HEK293 (cell line): ENCODE measurements around the gene INSYN1.

ENCODE experiments used
- CTCF ChIA-PET: fragments of 350-600 bp; formaldehyde crosslinking; extraction: SDS; loops from one replicate; lab custom pipeline; 2021; ENCODE audit warnings: antibody characterized with exemption; lab: Yijun Ruan, JAX
- POLR2A ChIA-PET: fragments of 300-600 bp; formaldehyde crosslinking; extraction: SDS; loops from one replicate; lab custom pipeline; 2020; ENCODE audit warnings: antibody characterized with exemption, inconsistent platforms; lab: Yijun Ruan, JAX
- H3K27ac ChIP-seq: fragments of 200-500 bp; sonication (Bioruptor generic); 2 replicates; pipeline ENCODE4 v1.5.1; 2014; ENCODE audit warnings: low read depth, low read length, control low read depth, inconsistent platforms; ENCODE audit errors: extremely low read depth
- H3K36me3 ChIP-seq, 2 experiments: fragments of 200-500 bp in 1 of 2; sonication (Bioruptor generic) in 1 of 2; 1 replicate in 1 of 2; 2 replicates in 1 of 2; pipeline ENCODE4 v1.5.1; 2014 to 2017; ENCODE audit warnings: inconsistent platforms in 2 of 2, low read length in 2 of 2; ENCODE audit not compliant: control insufficient read depth in 2 of 2, insufficient read depth in 1 of 2
- H3K4me1 ChIP-seq: fragments of 200-500 bp; sonication (Bioruptor generic); 2 replicates; pipeline ENCODE4 v1.5.1; 2014; ENCODE audit warnings: mild to moderate bottlenecking, low read length, inconsistent platforms; ENCODE audit not compliant: control insufficient read depth, insufficient read depth
- H3K4me3 ChIP-seq: 2 replicates; pipeline ENCODE4 v1.5.1; 2011; ENCODE audit warnings: low read depth, mild to moderate bottlenecking, control low read depth, low read length, moderate library complexity
- H3K9me3 ChIP-seq: fragments of 200-500 bp; sonication (Bioruptor generic); 2 replicates; pipeline ENCODE4 v1.5.1; 2014; ENCODE audit warnings: low read depth, low read length, inconsistent platforms; ENCODE audit not compliant: control insufficient read depth, insufficient read depth
- EGR2 ChIP-seq: fragments of 450-650 bp; formaldehyde crosslinking; IDR thresholded peaks from 2 replicates; pipeline ENCODE4 v1.5.1; 2016; ENCODE audit warnings: low read depth, missing biosample characterization, missing genetic modification characterization
- KLF16 ChIP-seq: fragments of 450-650 bp; formaldehyde crosslinking; IDR thresholded peaks from 2 replicates; pipeline ENCODE4 v1.5.1; 2017; ENCODE audit warnings: missing biosample characterization, missing genetic modification characterization
- YY1 ChIP-seq: fragments of 450-650 bp; formaldehyde crosslinking; IDR thresholded peaks from 2 replicates; pipeline ENCODE4 v1.5.1; 2018; ENCODE audit warnings: missing biosample characterization, missing genetic modification characterization
- ZBTB48 ChIP-seq: fragments of 450-650 bp; formaldehyde crosslinking; IDR thresholded peaks from 2 replicates; pipeline ENCODE4 v1.5.1; 2016; ENCODE audit warnings: missing biosample characterization, missing genetic modification characterization
- ZFP69B ChIP-seq: fragments of 450-650 bp; formaldehyde crosslinking; IDR thresholded peaks from 2 replicates; pipeline ENCODE4 v1.5.1; 2016; ENCODE audit warnings: missing biosample characterization, missing genetic modification characterization
- ZNF10 ChIP-seq: fragments of 450-650 bp; formaldehyde crosslinking; IDR thresholded peaks from 2 replicates; pipeline ENCODE4 v1.5.1; 2017; ENCODE audit warnings: missing biosample characterization, missing genetic modification characterization
- ZNF202 ChIP-seq: fragments of 450-650 bp; formaldehyde crosslinking; IDR thresholded peaks from 2 replicates; pipeline ENCODE4 v1.5.1; 2016; ENCODE audit warnings: missing biosample characterization, missing genetic modification characterization, borderline replicate concordance
- ZNF211 ChIP-seq: fragments of 450-650 bp; formaldehyde crosslinking; IDR thresholded peaks from 2 replicates; pipeline ENCODE4 v1.5.1; 2016; ENCODE audit warnings: low read depth, missing biosample characterization, missing genetic modification characterization
- ZNF214 ChIP-seq: fragments of 450-650 bp; formaldehyde crosslinking; IDR thresholded peaks from 2 replicates; pipeline ENCODE4 v1.5.1; 2017; ENCODE audit warnings: missing biosample characterization, mild to moderate bottlenecking, missing genetic modification characterization, borderline replicate concordance
- ZNF223 ChIP-seq: fragments of 450-650 bp; formaldehyde crosslinking; IDR thresholded peaks from 2 replicates; pipeline ENCODE4 v1.5.1; 2016; ENCODE audit warnings: missing biosample characterization, missing genetic modification characterization
- ZNF274 ChIP-seq, 2 experiments: fragments of 200-500 bp in 1 of 2; fragments of 450-650 bp in 1 of 2; sonication (Bioruptor generic) in 1 of 2; formaldehyde crosslinking in 1 of 2; IDR thresholded peaks; 2 replicates each; pipeline versions ENCODE4 v1.5.1 to v1.6.1; 2014 to 2016; ENCODE audit warnings: borderline replicate concordance in 1 of 2, inconsistent platforms in 1 of 2, low read length in 1 of 2, missing biosample characterization in 1 of 2, missing genetic modification characterization in 1 of 2
- ZNF341 ChIP-seq: fragments of 450-650 bp; formaldehyde crosslinking; IDR thresholded peaks from 2 replicates; pipeline ENCODE4; 2016; ENCODE audit warnings: low read depth, missing biosample characterization, missing genetic modification characterization
- ZNF433 ChIP-seq: fragments of 450-650 bp; formaldehyde crosslinking; IDR thresholded peaks from 2 replicates; pipeline ENCODE4 v1.5.1; 2016; ENCODE audit warnings: missing biosample characterization, missing genetic modification characterization, low read depth
- ZNF521 ChIP-seq: fragments of 450-650 bp; formaldehyde crosslinking; IDR thresholded peaks from 2 replicates; pipeline ENCODE4 v1.5.1; 2017; ENCODE audit warnings: missing biosample characterization, mild to moderate bottlenecking, missing genetic modification characterization
- ZNF585B ChIP-seq: fragments of 450-650 bp; formaldehyde crosslinking; IDR thresholded peaks from 2 replicates; pipeline ENCODE4 v1.5.1; 2016; ENCODE audit warnings: missing biosample characterization, missing genetic modification characterization
- ZNF621 ChIP-seq: fragments of 450-650 bp; formaldehyde crosslinking; IDR thresholded peaks from 2 replicates; pipeline ENCODE4 v1.5.1; 2017; ENCODE audit warnings: missing biosample characterization, missing genetic modification characterization
- ZNF629 ChIP-seq: fragments of 450-650 bp; formaldehyde crosslinking; IDR thresholded peaks from 2 replicates; pipeline ENCODE4 v1.5.1; 2017; ENCODE audit warnings: missing biosample characterization, missing genetic modification characterization
- ZNF660 ChIP-seq: fragments of 450-650 bp; IDR thresholded peaks from 2 replicates; pipeline ENCODE4 v1.5.1; 2018; ENCODE audit warnings: missing biosample characterization, mild to moderate bottlenecking, missing genetic modification characterization
- ZNF747 ChIP-seq: fragments of 450-650 bp; formaldehyde crosslinking; IDR thresholded peaks from 2 replicates; pipeline ENCODE4 v1.5.1; 2016; ENCODE audit warnings: missing biosample characterization, missing genetic modification characterization
- TF ChIP-seq, protein P1 (sequence below): fragments of 450-650 bp; formaldehyde crosslinking; IDR thresholded peaks from 2 replicates; pipeline ENCODE4 v1.5.1; 2016; ENCODE audit warnings: missing biosample characterization, missing genetic modification characterization
- TF ChIP-seq, protein P2 (sequence below): IDR thresholded peaks from 2 replicates; pipeline ENCODE4 v1.6.1; 2011; ENCODE audit warnings: mild to moderate bottlenecking, low read depth, low read length, borderline replicate concordance
- TF ChIP-seq, protein P3 (sequence below): fragments of 450-650 bp; formaldehyde crosslinking; conservative IDR thresholded peaks from 2 replicates; pipeline ENCODE4 v1.5.1; 2016; ENCODE audit warnings: low read depth, missing biosample characterization, missing genetic modification characterization
- TF ChIP-seq, protein P4 (sequence below): fragments of 450-650 bp; formaldehyde crosslinking; IDR thresholded peaks from 2 replicates; pipeline ENCODE4 v1.5.1; 2017; ENCODE audit warnings: missing biosample characterization, mild to moderate bottlenecking, missing genetic modification characterization, moderate library complexity
- TF ChIP-seq, protein P5 (sequence below): fragments of 450-650 bp; formaldehyde crosslinking; IDR thresholded peaks from 2 replicates; pipeline ENCODE4 v1.5.1; 2016; ENCODE audit warnings: missing biosample characterization, missing genetic modification characterization

Gene INSYN1

DNA sequence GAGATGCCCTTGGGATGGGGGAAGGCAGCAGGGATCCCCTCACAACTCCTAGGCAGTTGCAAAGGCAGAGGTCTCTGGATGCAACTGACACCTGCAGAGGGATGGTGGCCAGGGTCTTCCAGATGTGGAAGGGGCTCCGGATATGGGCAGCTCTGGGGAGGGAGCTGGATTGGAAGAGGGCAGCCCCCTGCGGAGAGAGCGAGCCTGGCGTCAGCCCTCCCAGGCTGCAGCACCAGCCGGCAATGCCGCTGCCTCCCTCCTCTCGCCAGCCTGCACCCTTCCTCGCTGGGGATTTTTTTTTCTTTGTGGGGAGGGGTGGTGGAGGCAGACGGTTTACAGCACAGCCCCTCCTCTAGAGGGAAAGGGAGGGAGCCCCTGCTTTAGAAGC lies 1.6 kb downstream of the INSYN1 start (continued):
- TF ChIP-seq, protein P1, sequence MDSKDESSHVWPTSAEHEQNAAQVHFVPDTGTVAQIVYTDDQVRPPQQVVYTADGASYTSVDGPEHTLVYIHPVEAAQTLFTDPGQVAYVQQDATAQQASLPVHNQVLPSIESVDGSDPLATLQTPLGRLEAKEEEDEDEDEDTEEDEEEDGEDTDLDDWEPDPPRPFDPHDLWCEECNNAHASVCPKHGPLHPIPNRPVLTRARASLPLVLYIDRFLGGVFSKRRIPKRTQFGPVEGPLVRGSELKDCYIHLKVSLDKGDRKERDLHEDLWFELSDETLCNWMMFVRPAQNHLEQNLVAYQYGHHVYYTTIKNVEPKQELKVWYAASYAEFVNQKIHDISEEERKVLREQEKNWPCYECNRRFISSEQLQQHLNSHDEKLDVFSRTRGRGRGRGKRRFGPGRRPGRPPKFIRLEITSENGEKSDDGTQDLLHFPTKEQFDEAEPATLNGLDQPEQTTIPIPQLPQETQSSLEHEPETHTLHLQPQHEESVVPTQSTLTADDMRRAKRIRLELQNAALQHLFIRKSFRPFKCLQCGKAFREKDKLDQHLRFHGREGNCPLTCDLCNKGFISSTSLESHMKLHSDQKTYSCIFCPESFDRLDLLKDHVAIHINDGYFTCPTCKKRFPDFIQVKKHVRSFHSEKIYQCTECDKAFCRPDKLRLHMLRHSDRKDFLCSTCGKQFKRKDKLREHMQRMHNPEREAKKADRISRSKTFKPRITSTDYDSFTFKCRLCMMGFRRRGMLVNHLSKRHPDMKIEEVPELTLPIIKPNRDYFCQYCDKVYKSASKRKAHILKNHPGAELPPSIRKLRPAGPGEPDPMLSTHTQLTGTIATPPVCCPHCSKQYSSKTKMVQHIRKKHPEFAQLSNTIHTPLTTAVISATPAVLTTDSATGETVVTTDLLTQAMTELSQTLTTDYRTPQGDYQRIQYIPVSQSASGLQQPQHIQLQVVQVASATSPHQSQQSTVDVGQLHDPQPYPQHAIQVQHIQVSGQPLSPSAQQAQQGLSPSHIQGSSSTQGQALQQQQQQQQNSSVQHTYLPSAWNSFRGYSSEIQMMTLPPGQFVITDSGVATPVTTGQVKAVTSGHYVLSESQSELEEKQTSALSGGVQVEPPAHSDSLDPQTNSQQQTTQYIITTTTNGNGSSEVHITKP, result no peak
- TF ChIP-seq ZNF214 (no peak), YY1 (no peak), ZNF621 (no peak), ZNF585B (tag by site-specific recombination) (no peak), ZNF223 (tag by site-specific recombination) (peak; percentile 62; the same call in 1 of the 2 replicates), KLF16 (tag by site-specific recombination) (no peak), ZBTB48 (peak; percentile 56; the same call in 1 of the 2 replicates), ZNF747 (no peak), ZNF211 (no peak), ZNF629 (tag by site-specific recombination) (no peak), ZNF202 (tag by site-specific recombination) (no peak), ZNF274 (IDR thresholded peaks at IDR 0.05; ENCODE audit: low read length) (no peak), ZNF274 (tag by site-specific recombination; IDR thresholded peaks at IDR 0.05; ENCODE audit: borderline replicate concordance) (no peak), ZNF341 (tag by site-specific recombination) (peak; percentile 66), EGR2 (tag by site-specific recombination) (no peak)
- TF ChIP-seq, protein P2, sequence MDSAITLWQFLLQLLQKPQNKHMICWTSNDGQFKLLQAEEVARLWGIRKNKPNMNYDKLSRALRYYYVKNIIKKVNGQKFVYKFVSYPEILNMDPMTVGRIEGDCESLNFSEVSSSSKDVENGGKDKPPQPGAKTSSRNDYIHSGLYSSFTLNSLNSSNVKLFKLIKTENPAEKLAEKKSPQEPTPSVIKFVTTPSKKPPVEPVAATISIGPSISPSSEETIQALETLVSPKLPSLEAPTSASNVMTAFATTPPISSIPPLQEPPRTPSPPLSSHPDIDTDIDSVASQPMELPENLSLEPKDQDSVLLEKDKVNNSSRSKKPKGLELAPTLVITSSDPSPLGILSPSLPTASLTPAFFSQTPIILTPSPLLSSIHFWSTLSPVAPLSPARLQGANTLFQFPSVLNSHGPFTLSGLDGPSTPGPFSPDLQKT, result no peak
- TF ChIP-seq, protein P3, sequence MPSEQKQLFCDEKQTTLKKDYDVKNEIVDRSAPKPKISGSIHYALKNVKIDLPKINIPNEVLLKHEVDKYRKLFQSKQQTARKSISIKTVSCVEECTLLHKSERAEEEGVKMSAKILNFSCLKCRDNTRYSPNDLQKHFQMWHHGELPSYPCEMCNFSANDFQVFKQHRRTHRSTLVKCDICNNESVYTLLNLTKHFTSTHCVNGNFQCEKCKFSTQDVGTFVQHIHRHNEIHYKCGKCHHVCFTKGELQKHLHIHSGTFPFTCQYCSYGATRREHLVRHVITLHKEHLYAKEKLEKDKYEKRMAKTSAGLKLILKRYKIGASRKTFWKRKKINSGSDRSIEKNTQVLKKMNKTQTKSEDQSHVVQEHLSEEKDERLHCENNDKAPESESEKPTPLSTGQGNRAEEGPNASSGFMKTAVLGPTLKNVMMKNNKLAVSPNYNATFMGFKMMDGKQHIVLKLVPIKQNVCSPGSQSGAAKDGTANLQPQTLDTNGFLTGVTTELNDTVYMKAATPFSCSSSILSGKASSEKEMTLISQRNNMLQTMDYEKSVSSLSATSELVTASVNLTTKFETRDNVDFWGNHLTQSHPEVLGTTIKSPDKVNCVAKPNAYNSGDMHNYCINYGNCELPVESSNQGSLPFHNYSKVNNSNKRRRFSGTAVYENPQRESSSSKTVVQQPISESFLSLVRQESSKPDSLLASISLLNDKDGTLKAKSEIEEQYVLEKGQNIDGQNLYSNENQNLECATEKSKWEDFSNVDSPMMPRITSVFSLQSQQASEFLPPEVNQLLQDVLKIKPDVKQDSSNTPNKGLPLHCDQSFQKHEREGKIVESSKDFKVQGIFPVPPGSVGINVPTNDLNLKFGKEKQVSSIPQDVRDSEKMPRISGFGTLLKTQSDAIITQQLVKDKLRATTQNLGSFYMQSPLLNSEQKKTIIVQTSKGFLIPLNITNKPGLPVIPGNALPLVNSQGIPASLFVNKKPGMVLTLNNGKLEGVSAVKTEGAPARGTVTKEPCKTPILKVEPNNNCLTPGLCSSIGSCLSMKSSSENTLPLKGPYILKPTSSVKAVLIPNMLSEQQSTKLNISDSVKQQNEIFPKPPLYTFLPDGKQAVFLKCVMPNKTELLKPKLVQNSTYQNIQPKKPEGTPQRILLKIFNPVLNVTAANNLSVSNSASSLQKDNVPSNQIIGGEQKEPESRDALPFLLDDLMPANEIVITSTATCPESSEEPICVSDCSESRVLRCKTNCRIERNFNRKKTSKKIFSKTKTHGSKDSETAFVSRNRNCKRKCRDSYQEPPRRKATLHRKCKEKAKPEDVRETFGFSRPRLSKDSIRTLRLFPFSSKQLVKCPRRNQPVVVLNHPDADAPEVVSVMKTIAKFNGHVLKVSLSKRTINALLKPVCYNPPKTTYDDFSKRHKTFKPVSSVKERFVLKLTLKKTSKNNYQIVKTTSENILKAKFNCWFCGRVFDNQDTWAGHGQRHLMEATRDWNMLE, result no peak

DNA sequence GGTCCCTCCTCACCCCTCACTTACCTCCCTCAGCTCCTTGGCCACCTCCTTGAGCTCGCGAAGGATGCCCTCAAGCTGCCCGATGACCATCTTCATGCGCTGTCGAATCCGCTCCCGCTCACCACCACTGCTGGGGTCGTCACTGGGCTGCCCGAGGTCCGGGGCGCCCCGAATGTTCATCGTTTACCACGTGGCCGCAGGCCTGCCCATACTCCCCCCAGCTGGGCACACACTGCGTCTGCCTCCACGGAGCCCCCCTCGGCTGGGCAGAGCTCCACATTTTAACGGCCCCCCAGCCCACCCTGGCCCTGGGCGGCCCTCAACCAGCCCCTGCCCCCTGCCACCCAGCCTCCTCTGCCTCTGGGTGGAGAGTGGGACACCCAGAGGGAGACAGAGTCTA lies 2.2 kb downstream of the INSYN1 start:
- H3K27ac ChIP-seq, result no peak overlapping the region
- CTCF ChIA-PET, result interaction anchor here (0.6 to 1.2 kb wide), 3 partner anchors 22 to 1026 kb away, joined by 3 to 5 read pairs (median 3); no protein-coding TSS in a partner anchor
- no peak for TF ChIP-seq ZNF10 (tag by site-specific recombination)
- TF ChIP-seq, protein P4, sequence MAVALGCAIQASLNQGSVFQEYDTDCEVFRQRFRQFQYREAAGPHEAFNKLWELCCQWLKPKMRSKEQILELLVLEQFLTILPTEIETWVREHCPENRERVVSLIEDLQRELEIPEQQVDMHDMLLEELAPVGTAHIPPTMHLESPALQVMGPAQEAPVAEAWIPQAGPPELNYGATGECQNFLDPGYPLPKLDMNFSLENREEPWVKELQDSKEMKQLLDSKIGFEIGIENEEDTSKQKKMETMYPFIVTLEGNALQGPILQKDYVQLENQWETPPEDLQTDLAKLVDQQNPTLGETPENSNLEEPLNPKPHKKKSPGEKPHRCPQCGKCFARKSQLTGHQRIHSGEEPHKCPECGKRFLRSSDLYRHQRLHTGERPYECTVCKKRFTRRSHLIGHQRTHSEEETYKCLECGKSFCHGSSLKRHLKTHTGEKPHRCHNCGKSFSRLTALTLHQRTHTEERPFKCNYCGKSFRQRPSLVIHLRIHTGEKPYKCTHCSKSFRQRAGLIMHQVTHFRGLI, result no peak
- TF ChIP-seq ZNF660 (tag by site-specific recombination), result no peak
- no peak for TF ChIP-seq ZFP69B (tag by site-specific recombination)
- TF ChIP-seq, protein P5, sequence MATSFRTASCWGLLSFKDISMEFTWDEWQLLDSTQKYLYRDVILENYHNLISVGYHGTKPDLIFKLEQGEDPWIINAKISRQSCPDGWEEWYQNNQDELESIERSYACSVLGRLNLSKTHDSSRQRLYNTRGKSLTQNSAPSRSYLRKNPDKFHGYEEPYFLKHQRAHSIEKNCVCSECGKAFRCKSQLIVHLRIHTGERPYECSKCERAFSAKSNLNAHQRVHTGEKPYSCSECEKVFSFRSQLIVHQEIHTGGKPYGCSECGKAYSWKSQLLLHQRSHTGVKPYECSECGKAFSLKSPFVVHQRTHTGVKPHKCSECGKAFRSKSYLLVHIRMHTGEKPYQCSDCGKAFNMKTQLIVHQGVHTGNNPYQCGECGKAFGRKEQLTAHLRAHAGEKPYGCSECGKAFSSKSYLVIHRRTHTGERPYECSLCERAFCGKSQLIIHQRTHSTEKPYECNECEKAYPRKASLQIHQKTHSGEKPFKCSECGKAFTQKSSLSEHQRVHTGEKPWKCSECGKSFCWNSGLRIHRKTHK (tag by site-specific recombination), result no peak
- TF ChIP-seq ZNF521 (tag by site-specific recombination), result no peak
- no peak for TF ChIP-seq ZNF433 (tag by site-specific recombination)

More for the DNA sequence above, 2.2 kb downstream of the INSYN1 start:
- peaks cover 3% of the 10 kb centered on the region for H3K4me1 ChIP-seq
- H3K4me3 ChIP-seq, result no peak overlapping the region
- peaks cover 0 to 10% of the 10 kb centered on the region in 2 experiments; a peak in 1 of 3 replicates for H3K36me3 ChIP-seq
- POLR2A ChIA-PET, result interaction anchor here (0.9 kb wide), 1 partner anchor 12 kb away, joined by 4 read pairs; no protein-coding TSS in a partner anchor
- H3K9me3 ChIP-seq, result no peaks in the 10 kb centered on the region
